K562 (cell line): ENCODE data around the gene GOLGA8A.
"Not testable (repeated sequence)": the region's sequence is repeated elsewhere in the genome, so short reads cannot be mapped to it uniquely, and the experiment has no call there.

Experiments used
- E2F1 ChIP-seq: sonication (generic); formaldehyde crosslinking; IDR thresholded peaks from 2 replicates; pipeline ENCODE4 v1.8.1; 2023; ENCODE audit warnings: mild to moderate bottlenecking, missing genetic modification reagents, moderate library complexity
- SP2 ChIP-seq: IDR thresholded peaks from 2 replicates; pipeline ENCODE4 v1.6.1; 2011; ENCODE audit warnings: mild to moderate bottlenecking, low read depth, low read length, moderate library complexity; ENCODE audit not compliant: poor library complexity, severe bottlenecking; ENCODE audit errors: extremely low read depth

- TF ChIP-seq E2F1 (CRISPR knock-in tag); SP2: not testable (repeated sequence)
Measured at GRCh38 chr15:34420953-34421352, 16.7 kb downstream of the GOLGA8A start.
